Measurements from ENCODE around the gene PLXNA2. TPM values are rescaled to one million over a fixed set of nuclear protein-coding genes. Genes with fewer than 3 reads are reported as not detected.

The PLXNA2 gene
- total and polyA plus RNA-seq, 2 donors: 1.9 to 5.6 TPM

DNA sequence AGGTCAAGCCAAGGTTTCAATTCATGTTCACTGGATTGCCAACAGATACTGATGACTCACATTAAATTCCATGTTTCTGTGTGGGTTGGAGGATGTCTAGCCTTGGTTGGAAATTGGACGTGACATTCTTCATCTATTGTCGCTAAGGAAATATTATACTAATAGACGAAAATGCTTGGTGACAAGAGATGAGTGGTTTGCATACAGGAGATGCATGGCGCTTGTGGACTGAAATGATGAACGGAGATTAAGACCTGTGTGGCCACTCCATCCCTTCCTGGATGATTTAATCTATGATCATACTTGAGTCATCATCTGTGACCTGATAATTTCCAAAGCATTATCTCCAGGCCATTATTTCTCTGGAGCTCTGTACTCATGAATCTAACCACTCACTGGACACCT lies 236.2 kb downstream of the PLXNA2 start:
- Histone ChIP-seq H3K9me3 (ENCODE audit: control insufficient read depth in 2 of 2, insufficient read depth in 1 of 2, low read length in 1 of 2) (no peaks in the 10 kb centered on the region), H3K27ac (ENCODE audit: low read depth in 1 of 2, low read length in 1 of 2) (no peak overlapping the region), H3K4me1 (ENCODE audit: control insufficient read depth in 2 of 2, insufficient read depth in 2 of 2, low read length in 2 of 2) (no peaks in the 10 kb centered on the region), H3K4me3 (ENCODE audit: low read length in 2 of 2) (no peak overlapping the region), H3K36me3 (ENCODE audit: control insufficient read depth in 2 of 2, insufficient read depth in 2 of 2, low read length in 1 of 2) (no peaks in the 10 kb centered on the region), H3K27me3 (ENCODE audit: control insufficient read depth in 2 of 2, insufficient read depth in 1 of 2, low read length in 1 of 2) (no peaks in the 10 kb centered on the region)
- no peak for DNase-seq (ENCODE audit: low read depth in 6 of 9, low spot score in 9 of 9)
- WGBS: 94% methylated on average over 5 of the region's 5 CpGs

DNA sequence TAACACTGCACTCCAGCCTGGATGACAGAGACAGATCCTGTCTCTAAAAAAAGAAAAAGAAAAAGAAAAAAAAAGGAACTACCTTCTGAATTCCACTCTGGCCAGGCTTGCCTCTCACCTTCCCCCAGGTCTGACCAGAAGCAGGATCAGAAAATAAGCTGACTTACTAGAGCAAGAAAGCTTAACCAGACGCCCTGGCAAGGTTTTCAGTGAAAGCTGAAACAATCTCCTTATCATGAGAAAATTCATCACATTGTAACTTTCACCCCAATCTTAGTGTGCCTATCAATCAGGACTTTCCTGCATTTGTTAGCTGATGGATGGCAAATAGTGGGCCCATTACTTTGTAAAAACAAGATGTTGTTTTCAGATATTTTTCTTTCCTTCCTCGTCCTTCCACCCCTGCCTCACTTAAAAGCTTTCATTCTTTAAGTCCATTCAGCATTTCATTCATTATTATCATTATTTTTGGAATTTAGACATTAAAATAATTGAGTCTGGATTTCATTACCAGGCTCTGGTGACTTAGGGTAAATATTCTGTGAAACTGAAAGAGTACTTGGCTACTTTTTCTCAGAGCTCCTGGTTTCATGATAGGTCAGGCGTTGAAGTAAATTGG lies 236.8 kb downstream of the PLXNA2 start:
- H3K27ac ChIP-seq (ENCODE audit: low read depth in 1 of 2, low read length in 1 of 2): no peak overlapping the region
- WGBS: 92% methylated on average over 3 of the region's 3 CpGs
- DNase-seq (ENCODE audit: low read depth in 6 of 9, low spot score in 9 of 9): no peak
- no peaks in the 10 kb centered on the region for H3K4me1 ChIP-seq (ENCODE audit: control insufficient read depth in 2 of 2, insufficient read depth in 2 of 2, low read length in 2 of 2)
- H3K27me3 ChIP-seq (ENCODE audit: control insufficient read depth in 2 of 2, insufficient read depth in 1 of 2, low read length in 1 of 2): no peaks in the 10 kb centered on the region
- H3K4me3 ChIP-seq (ENCODE audit: low read length in 2 of 2): no peak overlapping the region
- H3K9me3 ChIP-seq (ENCODE audit: control insufficient read depth in 2 of 2, insufficient read depth in 1 of 2, low read length in 1 of 2): no peaks in the 10 kb centered on the region
- H3K36me3 ChIP-seq (ENCODE audit: control insufficient read depth in 2 of 2, insufficient read depth in 2 of 2, low read length in 1 of 2): no peaks in the 10 kb centered on the region

DNA sequence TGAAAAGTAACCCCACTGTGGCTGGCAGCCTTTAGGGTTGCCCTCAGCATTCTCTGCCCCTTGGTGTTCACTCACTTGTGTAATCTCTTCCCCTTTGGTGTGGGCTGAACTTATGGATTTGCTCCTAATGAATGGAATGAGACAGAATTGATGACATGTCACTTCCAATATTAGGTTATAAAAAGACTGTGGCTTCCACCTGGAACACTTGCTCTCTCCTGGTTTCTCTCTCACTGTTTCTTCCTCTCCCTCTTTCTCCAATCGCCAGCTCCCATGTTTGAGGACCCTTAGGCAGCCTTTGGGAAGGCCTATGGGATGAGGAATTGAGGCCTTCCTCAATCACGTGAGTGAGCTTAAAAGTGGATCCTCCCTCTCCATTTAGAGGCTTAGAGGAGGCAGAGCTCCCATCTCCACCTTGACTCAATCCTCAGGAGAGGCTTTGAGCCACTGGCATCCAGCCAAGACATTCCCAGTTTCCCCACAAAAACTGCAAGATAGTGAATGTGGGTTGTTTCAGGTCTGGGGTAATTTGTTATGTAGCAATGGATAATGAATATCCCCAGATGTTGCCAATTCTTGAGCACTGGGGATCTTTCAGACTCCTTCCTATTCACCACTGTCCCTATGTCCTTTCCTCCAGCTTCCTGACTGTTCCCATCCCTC lies 237.8 kb downstream of the PLXNA2 start:
- WGBS: 98% methylated on average over 2 of the region's 2 CpGs
- DNase-seq (ENCODE audit: low read depth in 6 of 9, low spot score in 9 of 9): no peak
- Histone ChIP-seq H3K9me3 (ENCODE audit: control insufficient read depth in 2 of 2, insufficient read depth in 1 of 2, low read length in 1 of 2) (no peaks in the 10 kb centered on the region), H3K36me3 (ENCODE audit: control insufficient read depth in 2 of 2, insufficient read depth in 2 of 2, low read length in 1 of 2) (no peaks in the 10 kb centered on the region), H3K4me1 (ENCODE audit: control insufficient read depth in 2 of 2, insufficient read depth in 2 of 2, low read length in 2 of 2) (no peaks in the 10 kb centered on the region), H3K4me3 (ENCODE audit: low read length in 2 of 2) (no peak overlapping the region), H3K27ac (ENCODE audit: low read depth in 1 of 2, low read length in 1 of 2) (no peak overlapping the region), H3K27me3 (ENCODE audit: control insufficient read depth in 2 of 2, insufficient read depth in 1 of 2, low read length in 1 of 2) (no peaks in the 10 kb centered on the region)

DNA sequence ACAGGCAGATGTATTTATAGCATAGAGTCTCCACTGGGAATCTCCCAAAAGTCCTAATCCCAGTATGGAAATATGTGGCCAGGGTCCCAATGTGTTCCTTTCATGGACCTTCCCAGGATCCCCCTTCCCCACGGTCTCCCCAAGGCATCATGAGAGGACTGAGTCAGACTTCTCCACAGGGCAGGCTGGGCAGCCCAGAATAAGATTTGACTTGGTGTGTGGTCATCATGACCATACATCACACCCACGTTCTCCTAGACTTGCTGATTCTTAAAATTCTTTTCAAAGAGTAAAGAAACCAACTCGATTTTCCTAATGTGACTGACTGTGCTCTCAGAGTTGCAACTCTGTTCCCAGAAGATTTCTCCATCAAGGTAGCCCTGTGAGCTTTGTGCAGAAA lies 239.3 kb downstream of the PLXNA2 start:
- Histone ChIP-seq H3K9me3 (ENCODE audit: control insufficient read depth in 2 of 2, insufficient read depth in 1 of 2, low read length in 1 of 2) (no peaks in the 10 kb centered on the region), H3K4me3 (ENCODE audit: low read length in 2 of 2) (no peak overlapping the region), H3K27me3 (ENCODE audit: control insufficient read depth in 2 of 2, insufficient read depth in 1 of 2, low read length in 1 of 2) (no peaks in the 10 kb centered on the region), H3K27ac (ENCODE audit: low read depth in 1 of 2, low read length in 1 of 2) (no peak overlapping the region), H3K4me1 (ENCODE audit: control insufficient read depth in 2 of 2, insufficient read depth in 2 of 2, low read length in 2 of 2) (no peaks in the 10 kb centered on the region), H3K36me3 (ENCODE audit: control insufficient read depth in 2 of 2, insufficient read depth in 2 of 2, low read length in 1 of 2) (no peaks in the 10 kb centered on the region)
- no peak for DNase-seq (ENCODE audit: low read depth in 6 of 9, low spot score in 9 of 9)
- WGBS: 92% methylated on average over 3 of the region's 3 CpGs

DNA sequence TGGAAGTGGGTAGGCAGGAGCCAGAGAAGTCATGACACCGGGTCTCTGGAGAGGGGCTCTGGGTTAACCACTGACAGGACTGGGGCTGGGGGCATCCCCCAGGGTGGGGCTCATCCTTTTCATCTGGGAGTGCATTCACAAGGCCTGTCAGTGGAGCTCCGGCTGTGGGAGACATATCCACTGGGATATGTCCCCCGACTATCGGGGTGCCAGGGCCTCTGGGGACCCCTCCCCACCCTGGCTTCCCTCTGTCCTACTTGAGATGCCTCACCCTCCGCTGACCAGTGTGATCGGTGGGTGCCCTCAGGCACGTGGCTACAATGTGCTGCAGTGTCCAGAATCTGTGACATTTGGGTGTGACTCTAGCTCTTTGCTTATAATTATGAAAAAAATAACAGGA lies 240.9 kb downstream of the PLXNA2 start:
- 95% methylated on average over 7 of the region's 7 CpGs for WGBS
- H3K4me3 ChIP-seq (ENCODE audit: low read length in 2 of 2): no peak overlapping the region
- no peaks in the 10 kb centered on the region for H3K4me1 ChIP-seq (ENCODE audit: control insufficient read depth in 2 of 2, insufficient read depth in 2 of 2, low read length in 2 of 2)
- H3K9me3 ChIP-seq (ENCODE audit: control insufficient read depth in 2 of 2, insufficient read depth in 1 of 2, low read length in 1 of 2): no peaks in the 10 kb centered on the region
- H3K27ac ChIP-seq (ENCODE audit: low read depth in 1 of 2, low read length in 1 of 2): no peak overlapping the region
- no peak for DNase-seq (ENCODE audit: low read depth in 6 of 9, low spot score in 9 of 9)
- no peaks in the 10 kb centered on the region for H3K27me3 ChIP-seq (ENCODE audit: control insufficient read depth in 2 of 2, insufficient read depth in 1 of 2, low read length in 1 of 2)
- no peaks in the 10 kb centered on the region for H3K36me3 ChIP-seq (ENCODE audit: control insufficient read depth in 2 of 2, insufficient read depth in 2 of 2, low read length in 1 of 2)

DNA sequence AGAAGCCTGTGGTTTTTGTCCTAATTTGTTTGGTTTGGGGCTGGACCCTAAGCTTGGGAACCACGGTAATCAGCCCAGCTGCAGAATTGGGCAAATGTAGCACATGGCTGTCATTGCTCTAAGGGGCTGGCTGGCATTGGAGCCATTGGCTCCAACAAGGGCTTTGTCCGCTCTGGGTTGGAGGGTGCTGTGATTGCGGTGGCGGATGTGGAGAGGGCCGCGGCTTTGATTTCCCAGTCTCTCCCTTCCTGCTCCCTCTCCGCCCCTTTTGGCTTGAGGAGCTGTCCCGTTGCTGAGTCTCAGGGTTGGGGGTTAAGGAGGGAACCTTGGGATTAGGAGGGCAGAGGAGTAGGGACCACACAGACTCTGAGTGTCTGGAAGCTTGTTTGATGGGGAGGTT lies 241.5 kb downstream of the PLXNA2 start:
- H3K36me3 ChIP-seq (ENCODE audit: control insufficient read depth in 2 of 2, insufficient read depth in 2 of 2, low read length in 1 of 2): no peaks in the 10 kb centered on the region
- no peaks in the 10 kb centered on the region for H3K4me1 ChIP-seq (ENCODE audit: control insufficient read depth in 2 of 2, insufficient read depth in 2 of 2, low read length in 2 of 2)
- DNase-seq (ENCODE audit: low read depth in 6 of 9, low spot score in 9 of 9): no peak
- WGBS: 94% methylated on average over 8 of the region's 8 CpGs
- no peak overlapping the region for H3K27ac ChIP-seq (ENCODE audit: low read depth in 1 of 2, low read length in 1 of 2)
- H3K4me3 ChIP-seq (ENCODE audit: low read length in 2 of 2): no peak overlapping the region
- no peaks in the 10 kb centered on the region for H3K27me3 ChIP-seq (ENCODE audit: control insufficient read depth in 2 of 2, insufficient read depth in 1 of 2, low read length in 1 of 2)
- no peaks in the 10 kb centered on the region for H3K9me3 ChIP-seq (ENCODE audit: control insufficient read depth in 2 of 2, insufficient read depth in 1 of 2, low read length in 1 of 2)

DNA sequence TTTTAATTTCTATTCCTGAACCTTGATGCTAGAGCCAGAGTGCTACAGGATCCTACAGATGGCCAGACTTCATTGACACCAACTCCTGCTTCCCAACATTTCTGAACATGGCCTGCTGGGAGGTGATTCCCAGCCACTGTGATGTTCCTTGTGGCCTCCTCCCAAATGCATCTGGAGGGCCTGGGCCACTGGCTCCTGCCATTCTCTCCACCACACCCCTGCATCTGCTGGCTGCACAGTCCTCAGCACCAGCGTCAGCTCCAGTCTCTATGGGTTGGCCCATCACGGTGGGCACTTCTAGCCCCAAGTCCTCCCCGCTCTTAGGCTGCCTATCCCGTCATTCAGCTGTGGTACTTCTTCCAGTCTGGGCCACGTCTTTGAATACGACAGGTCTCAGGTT lies 242.1 kb downstream of the PLXNA2 start:
- H3K27me3 ChIP-seq (ENCODE audit: control insufficient read depth in 2 of 2, insufficient read depth in 1 of 2, low read length in 1 of 2): no peaks in the 10 kb centered on the region
- no peak overlapping the region for H3K27ac ChIP-seq (ENCODE audit: low read depth in 1 of 2, low read length in 1 of 2)
- no peaks in the 10 kb centered on the region for H3K36me3 ChIP-seq (ENCODE audit: control insufficient read depth in 2 of 2, insufficient read depth in 2 of 2, low read length in 1 of 2)
- H3K4me1 ChIP-seq (ENCODE audit: control insufficient read depth in 2 of 2, insufficient read depth in 2 of 2, low read length in 2 of 2): no peaks in the 10 kb centered on the region
- 99% methylated on average over 6 of the region's 6 CpGs for WGBS
- DNase-seq (ENCODE audit: low read depth in 6 of 9, low spot score in 9 of 9): no peak
- no peak overlapping the region for H3K4me3 ChIP-seq (ENCODE audit: low read length in 2 of 2)
- no peaks in the 10 kb centered on the region for H3K9me3 ChIP-seq (ENCODE audit: control insufficient read depth in 2 of 2, insufficient read depth in 1 of 2, low read length in 1 of 2)

DNA sequence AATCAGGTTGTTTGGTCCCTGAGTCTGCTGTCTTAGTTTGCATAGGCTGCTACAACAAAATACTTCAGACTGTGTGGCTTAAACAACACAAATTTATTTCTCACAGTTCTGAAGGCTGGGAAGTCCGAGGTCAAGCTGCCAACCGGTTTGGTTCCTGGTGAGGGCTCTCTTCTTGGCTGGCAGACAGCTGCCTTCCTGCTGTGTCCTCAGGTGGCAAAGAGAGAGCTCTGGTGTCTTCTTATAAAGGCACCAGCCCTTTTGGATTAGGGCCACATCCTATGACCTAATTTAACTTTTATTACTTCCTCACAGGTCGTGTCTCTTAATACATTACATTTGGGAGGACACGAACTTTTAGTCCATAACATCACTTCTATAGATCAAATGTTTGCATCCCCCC lies 243.7 kb downstream of the PLXNA2 start:
- H3K36me3 ChIP-seq (ENCODE audit: control insufficient read depth in 2 of 2, insufficient read depth in 2 of 2, low read length in 1 of 2): no peaks in the 10 kb centered on the region
- H3K27me3 ChIP-seq (ENCODE audit: control insufficient read depth in 2 of 2, insufficient read depth in 1 of 2, low read length in 1 of 2): no peaks in the 10 kb centered on the region
- no peak for DNase-seq (ENCODE audit: low read depth in 6 of 9, low spot score in 9 of 9)
- H3K9me3 ChIP-seq (ENCODE audit: control insufficient read depth in 2 of 2, insufficient read depth in 1 of 2, low read length in 1 of 2): no peaks in the 10 kb centered on the region
- WGBS: 93% methylated on average over 4 of the region's 4 CpGs
- no peak overlapping the region for H3K27ac ChIP-seq (ENCODE audit: low read depth in 1 of 2, low read length in 1 of 2)
- H3K4me3 ChIP-seq (ENCODE audit: low read length in 2 of 2): no peak overlapping the region
- H3K4me1 ChIP-seq (ENCODE audit: control insufficient read depth in 2 of 2, insufficient read depth in 2 of 2, low read length in 2 of 2): no peaks in the 10 kb centered on the region

DNA sequence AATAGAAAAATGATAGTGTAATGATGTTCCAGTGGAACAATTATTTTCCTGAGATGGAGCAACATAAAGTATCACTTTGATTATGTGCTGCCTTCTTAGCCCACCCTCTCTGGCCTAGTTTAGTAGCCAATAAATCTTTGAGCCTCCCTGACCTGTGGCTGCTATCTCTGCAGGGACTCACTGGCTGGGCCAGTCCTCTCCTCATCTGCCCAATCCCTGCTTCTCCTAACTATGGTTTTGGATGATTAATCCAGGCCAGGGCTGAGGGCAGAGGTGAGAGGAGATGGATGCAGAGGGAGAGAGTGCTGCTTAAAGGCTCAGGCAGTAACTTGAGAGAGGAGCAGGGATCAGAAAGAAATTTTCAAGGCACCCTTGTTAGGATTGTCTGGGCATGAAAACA lies 244.2 kb downstream of the PLXNA2 start:
- DNase-seq (ENCODE audit: low read depth in 6 of 9, low spot score in 9 of 9): no peak
- Histone ChIP-seq H3K9me3 (ENCODE audit: control insufficient read depth in 2 of 2, insufficient read depth in 1 of 2, low read length in 1 of 2) (no peaks in the 10 kb centered on the region), H3K36me3 (ENCODE audit: control insufficient read depth in 2 of 2, insufficient read depth in 2 of 2, low read length in 1 of 2) (no peaks in the 10 kb centered on the region), H3K27ac (ENCODE audit: low read depth in 1 of 2, low read length in 1 of 2) (no peak overlapping the region), H3K4me3 (ENCODE audit: low read length in 2 of 2) (no peak overlapping the region), H3K27me3 (ENCODE audit: control insufficient read depth in 2 of 2, insufficient read depth in 1 of 2, low read length in 1 of 2) (no peaks in the 10 kb centered on the region), H3K4me1 (ENCODE audit: control insufficient read depth in 2 of 2, insufficient read depth in 2 of 2, low read length in 2 of 2) (no peaks in the 10 kb centered on the region)
